HEK293 (cell line): Measurements from ENCODE around the gene SLC26A4.

Experiments used
- CTCF ChIA-PET: fragments of 350-600 bp; formaldehyde crosslinking; extraction: SDS; loops from one replicate; lab custom pipeline; 2021; ENCODE audit warnings: antibody characterized with exemption; lab: Yijun Ruan, JAX
- POLR2A ChIA-PET: fragments of 300-600 bp; formaldehyde crosslinking; extraction: SDS; loops from one replicate; lab custom pipeline; 2020; ENCODE audit warnings: antibody characterized with exemption, inconsistent platforms; lab: Yijun Ruan, JAX
- H3K27ac ChIP-seq: fragments of 200-500 bp; sonication (Bioruptor generic); 2 replicates; pipeline ENCODE4 v1.5.1; 2014; ENCODE audit warnings: low read depth, low read length, control low read depth, inconsistent platforms; ENCODE audit errors: extremely low read depth
- H3K36me3 ChIP-seq, 2 experiments: fragments of 200-500 bp in 1 of 2; sonication (Bioruptor generic) in 1 of 2; 1 replicate in 1 of 2; 2 replicates in 1 of 2; pipeline ENCODE4 v1.5.1; 2014 to 2017; ENCODE audit warnings: inconsistent platforms in 2 of 2, low read length in 2 of 2; ENCODE audit not compliant: control insufficient read depth in 2 of 2, insufficient read depth in 1 of 2
- H3K4me1 ChIP-seq: fragments of 200-500 bp; sonication (Bioruptor generic); 2 replicates; pipeline ENCODE4 v1.5.1; 2014; ENCODE audit warnings: mild to moderate bottlenecking, low read length, inconsistent platforms; ENCODE audit not compliant: control insufficient read depth, insufficient read depth
- H3K4me3 ChIP-seq: 2 replicates; pipeline ENCODE4 v1.5.1; 2011; ENCODE audit warnings: low read depth, mild to moderate bottlenecking, control low read depth, low read length, moderate library complexity
- H3K9me3 ChIP-seq: fragments of 200-500 bp; sonication (Bioruptor generic); 2 replicates; pipeline ENCODE4 v1.5.1; 2014; ENCODE audit warnings: low read depth, low read length, inconsistent platforms; ENCODE audit not compliant: control insufficient read depth, insufficient read depth
- KLF1 ChIP-seq: fragments of 450-650 bp; formaldehyde crosslinking; IDR thresholded peaks from 2 replicates; pipeline ENCODE4 v1.5.1; 2016; ENCODE audit warnings: missing biosample characterization, missing genetic modification characterization
- KLF16 ChIP-seq: fragments of 450-650 bp; formaldehyde crosslinking; IDR thresholded peaks from 2 replicates; pipeline ENCODE4 v1.5.1; 2017; ENCODE audit warnings: missing biosample characterization, missing genetic modification characterization
- KLF8 ChIP-seq: fragments of 450-650 bp; formaldehyde crosslinking; IDR thresholded peaks from 2 replicates; pipeline ENCODE4 v1.5.1; 2016; ENCODE audit warnings: missing biosample characterization, missing genetic modification characterization
- SCRT2 ChIP-seq: fragments of 450-650 bp; formaldehyde crosslinking; IDR thresholded peaks from 2 replicates; pipeline ENCODE4 v1.5.1; 2016; ENCODE audit warnings: missing biosample characterization, missing genetic modification characterization
- ZNF175 ChIP-seq: fragments of 450-650 bp; formaldehyde crosslinking; IDR thresholded peaks from 2 replicates; pipeline ENCODE4 v1.5.1; 2016; ENCODE audit warnings: missing biosample characterization, missing genetic modification characterization
- ZNF391 ChIP-seq: fragments of 450-650 bp; formaldehyde crosslinking; IDR thresholded peaks from 2 replicates; pipeline ENCODE4 v1.5.1; 2016; ENCODE audit warnings: low read depth, missing biosample characterization, missing genetic modification characterization, borderline replicate concordance
- ZNF510 ChIP-seq: fragments of 450-650 bp; formaldehyde crosslinking; IDR thresholded peaks from 2 replicates; pipeline ENCODE4 v1.5.1; 2018; ENCODE audit warnings: mild to moderate bottlenecking, missing genetic modification characterization, missing biosample characterization; ENCODE audit not compliant: insufficient replicate concordance
- ZNF518A ChIP-seq: fragments of 450-650 bp; formaldehyde crosslinking; conservative IDR thresholded peaks from 2 replicates; pipeline ENCODE4 v1.5.1; 2016; ENCODE audit warnings: low read depth, missing biosample characterization, missing genetic modification characterization
- ZNF610 ChIP-seq: fragments of 450-650 bp; formaldehyde crosslinking; IDR thresholded peaks from 2 replicates; pipeline ENCODE4 v1.5.1; 2016; ENCODE audit warnings: missing biosample characterization, missing genetic modification characterization, borderline replicate concordance
- ZNF654 ChIP-seq: fragments of 450-650 bp; formaldehyde crosslinking; IDR thresholded peaks from 2 replicates; pipeline ENCODE4 v1.5.1; 2016; ENCODE audit warnings: low read depth, missing biosample characterization, missing genetic modification characterization
- ZNF776 ChIP-seq: fragments of 450-650 bp; formaldehyde crosslinking; IDR thresholded peaks from 2 replicates; pipeline ENCODE4 v1.5.0; 2017; ENCODE audit warnings: missing biosample characterization, missing genetic modification characterization, borderline replicate concordance
- ZNF830 ChIP-seq: fragments of 450-650 bp; IDR thresholded peaks from 2 replicates; pipeline ENCODE4 v1.5.0; 2018; ENCODE audit warnings: missing biosample characterization, missing genetic modification characterization, low read depth, mild to moderate bottlenecking, moderate library complexity
- ZSCAN18 ChIP-seq: fragments of 450-650 bp; formaldehyde crosslinking; IDR thresholded peaks from 2 replicates; pipeline ENCODE4 v1.5.1; 2016; ENCODE audit warnings: missing biosample characterization, missing genetic modification characterization
- TF ChIP-seq, protein P1 (sequence below): fragments of 450-650 bp; formaldehyde crosslinking; optimal IDR thresholded peaks from 2 replicates; pipeline ENCODE3; 2016; ENCODE audit warnings: missing biosample characterization, mild to moderate bottlenecking, missing genetic modification characterization
- TF ChIP-seq, protein P2 (sequence below): IDR thresholded peaks from 2 replicates; pipeline ENCODE4 v1.6.1; 2011; ENCODE audit warnings: mild to moderate bottlenecking, low read depth, low read length, borderline replicate concordance

SLC26A4 gene

GRCh38 chr7:107687656-107688055 is 27.0 kb downstream of the SLC26A4 start:
- CTCF ChIA-PET, result no interaction called here
- no peak overlapping the region for H3K4me3 ChIP-seq
- H3K36me3 ChIP-seq, result no peaks in the 10 kb centered on the region
- POLR2A ChIA-PET, result no interaction called here
- TF ChIP-seq ZNF391 (tag by site-specific recombination), result no peak
- TF ChIP-seq, protein P1, sequence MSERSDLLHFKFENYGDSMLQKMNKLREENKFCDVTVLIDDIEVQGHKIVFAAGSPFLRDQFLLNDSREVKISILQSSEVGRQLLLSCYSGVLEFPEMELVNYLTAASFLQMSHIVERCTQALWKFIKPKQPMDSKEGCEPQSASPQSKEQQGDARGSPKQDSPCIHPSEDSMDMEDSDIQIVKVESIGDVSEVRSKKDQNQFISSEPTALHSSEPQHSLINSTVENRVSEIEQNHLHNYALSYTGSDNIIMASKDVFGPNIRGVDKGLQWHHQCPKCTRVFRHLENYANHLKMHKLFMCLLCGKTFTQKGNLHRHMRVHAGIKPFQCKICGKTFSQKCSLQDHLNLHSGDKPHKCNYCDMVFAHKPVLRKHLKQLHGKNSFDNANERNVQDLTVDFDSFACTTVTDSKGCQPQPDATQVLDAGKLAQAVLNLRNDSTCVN (tag by site-specific recombination), result no peak
- no peak for TF ChIP-seq KLF8
- TF ChIP-seq SCRT2 (tag by site-specific recombination), result peak; percentile 89
- H3K27ac ChIP-seq, result no peak overlapping the region
- no peaks in the 10 kb centered on the region for H3K4me1 ChIP-seq
- H3K9me3 ChIP-seq, result no peaks in the 10 kb centered on the region

DNA sequence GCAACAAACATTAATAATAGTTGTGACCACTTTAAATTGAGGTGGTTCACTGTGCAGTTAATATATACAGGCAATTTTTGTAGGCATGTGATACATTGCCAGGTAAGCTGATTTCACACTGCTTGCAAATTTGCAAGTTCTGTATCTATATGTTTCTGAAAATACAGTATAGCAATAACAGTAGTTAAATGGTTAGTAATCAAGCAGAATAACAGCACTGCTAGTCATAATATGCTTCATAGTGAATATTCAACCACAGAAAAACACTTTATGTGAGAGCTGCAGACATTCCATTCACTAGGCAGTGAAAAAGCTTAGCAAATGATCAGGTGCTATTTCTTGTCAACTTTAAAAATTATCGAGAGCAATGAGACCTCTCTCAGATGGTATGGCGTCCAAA is 28.9 kb downstream of the SLC26A4 start:
- CTCF ChIA-PET, result interaction anchor here (0.5 to 0.8 kb wide), 2 partner anchors 35 to 781 kb away, joined by 3 read pairs; no protein-coding TSS in a partner anchor
- no peak overlapping the region for H3K27ac ChIP-seq
- H3K4me1 ChIP-seq, result no peaks in the 10 kb centered on the region
- TF ChIP-seq, protein P2, sequence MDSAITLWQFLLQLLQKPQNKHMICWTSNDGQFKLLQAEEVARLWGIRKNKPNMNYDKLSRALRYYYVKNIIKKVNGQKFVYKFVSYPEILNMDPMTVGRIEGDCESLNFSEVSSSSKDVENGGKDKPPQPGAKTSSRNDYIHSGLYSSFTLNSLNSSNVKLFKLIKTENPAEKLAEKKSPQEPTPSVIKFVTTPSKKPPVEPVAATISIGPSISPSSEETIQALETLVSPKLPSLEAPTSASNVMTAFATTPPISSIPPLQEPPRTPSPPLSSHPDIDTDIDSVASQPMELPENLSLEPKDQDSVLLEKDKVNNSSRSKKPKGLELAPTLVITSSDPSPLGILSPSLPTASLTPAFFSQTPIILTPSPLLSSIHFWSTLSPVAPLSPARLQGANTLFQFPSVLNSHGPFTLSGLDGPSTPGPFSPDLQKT, result no peak
- no peak for TF ChIP-seq ZNF610 (tag by site-specific recombination)
- no peak for TF ChIP-seq ZNF654
- TF ChIP-seq ZNF776 (tag by site-specific recombination), result no peak
- no peak for TF ChIP-seq ZNF175
- no peak for TF ChIP-seq KLF16
- no peak for TF ChIP-seq ZNF510 (tag by site-specific recombination)
- TF ChIP-seq ZSCAN18 (tag by site-specific recombination), result no peak
- TF ChIP-seq ZNF830, result no peak
- no peak for TF ChIP-seq KLF1 (tag by site-specific recombination)
- TF ChIP-seq ZNF518A (tag by site-specific recombination), result no peak
- no peaks in the 10 kb centered on the region for H3K36me3 ChIP-seq
- H3K4me3 ChIP-seq, result no peak overlapping the region
- no peaks in the 10 kb centered on the region for H3K9me3 ChIP-seq
- POLR2A ChIA-PET, result no interaction called here
